BJ (cell line): ENCODE results near the gene RPL31. TPM values are rescaled to one million over a fixed set of nuclear protein-coding genes. Genes with fewer than 3 reads are reported as not detected.

Source experiments
- CTCF ChIA-PET: fragments of 350-600 bp; formaldehyde crosslinking; extraction: SDS; loops from one replicate; lab custom pipeline; 2021; ENCODE audit warnings: antibody characterized with exemption, inconsistent platforms; lab: Yijun Ruan, JAX
- POLR2A ChIA-PET: fragments of 300-600 bp; sonication (Branson Sonifier 250); formaldehyde crosslinking; extraction: SDS; loops from one replicate; lab custom pipeline; 2021; ENCODE audit warnings: antibody characterized with exemption; lab: Charles Lee
- DNase-seq: peaks from one replicate; pipeline ENCODE4 v3.0.0-alpha.2; 2011; ENCODE audit warnings: low read depth
- H3K27me3 ChIP-seq: 2 replicates; pipeline ENCODE4 v1.6.0; 2011; ENCODE audit warnings: low read length; ENCODE audit not compliant: control insufficient read depth, insufficient read depth
- H3K36me3 ChIP-seq: 2 replicates; pipeline ENCODE4 v1.5.1; 2011; ENCODE audit warnings: low read length; ENCODE audit not compliant: control insufficient read depth, insufficient read depth
- H3K4me3 ChIP-seq: 2 replicates; pipeline ENCODE4 v1.5.1; 2011; ENCODE audit warnings: low read depth, mild to moderate bottlenecking, control low read depth, low read length
- polyA plus RNA-seq: library from polyadenylated mRNA; depleted of rRNA; stranded (reverse); fragments of >200 nt; gene quantifications from 2 replicates; pipeline ENCODE4 v1.2.3, GENCODE V29; 2011
- TF ChIP-seq, protein P1 (sequence below): IDR thresholded peaks from 2 replicates; pipeline ENCODE4 v1.5.1; 2011; ENCODE audit warnings: low read depth, mild to moderate bottlenecking, control low read depth, inconsistent platforms, low read length, moderate library complexity; ENCODE audit not compliant: insufficient read depth

RPL31 gene
- polyA plus RNA-seq, 1 experiment: 1,622 TPM

DNA sequence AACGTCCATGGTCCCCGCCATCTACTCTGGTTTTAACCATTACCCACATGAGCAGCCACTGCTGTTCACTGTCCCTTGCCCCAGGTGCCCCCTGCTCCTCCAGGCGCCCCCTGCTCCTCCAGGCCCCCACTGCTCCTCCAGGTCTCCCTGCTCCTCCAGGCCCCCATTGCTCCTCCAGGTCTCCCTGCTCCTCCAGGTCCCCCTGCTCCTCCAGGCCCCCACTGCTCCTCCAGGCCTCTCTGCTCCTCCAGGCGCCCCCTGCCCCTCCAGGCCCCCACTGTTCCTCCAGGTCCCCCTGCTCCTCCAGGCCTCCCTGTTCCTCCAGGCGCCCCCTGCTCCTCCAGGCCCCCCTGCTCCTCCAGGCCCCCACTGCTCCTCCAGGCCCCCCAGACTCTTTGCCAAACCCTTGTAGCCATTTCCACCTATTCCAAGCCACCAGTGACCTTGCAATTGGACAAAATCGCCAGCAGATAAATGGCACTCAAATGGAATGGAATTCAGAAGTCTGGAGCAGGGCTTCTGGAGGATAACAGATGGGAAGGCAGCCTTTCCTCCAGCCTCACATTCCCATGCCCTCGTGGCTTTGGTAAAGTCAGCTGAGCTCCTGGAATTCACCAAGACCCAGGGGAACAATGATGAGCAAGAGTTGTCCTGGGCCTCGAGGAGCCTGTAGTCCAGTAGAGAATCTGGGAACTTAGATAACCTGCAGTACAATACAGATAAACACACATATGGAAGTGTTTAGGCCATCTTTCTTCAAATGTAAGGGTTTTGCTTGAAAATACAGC, 13.3 kb upstream of the RPL31 start:
- TF ChIP-seq, protein P1, sequence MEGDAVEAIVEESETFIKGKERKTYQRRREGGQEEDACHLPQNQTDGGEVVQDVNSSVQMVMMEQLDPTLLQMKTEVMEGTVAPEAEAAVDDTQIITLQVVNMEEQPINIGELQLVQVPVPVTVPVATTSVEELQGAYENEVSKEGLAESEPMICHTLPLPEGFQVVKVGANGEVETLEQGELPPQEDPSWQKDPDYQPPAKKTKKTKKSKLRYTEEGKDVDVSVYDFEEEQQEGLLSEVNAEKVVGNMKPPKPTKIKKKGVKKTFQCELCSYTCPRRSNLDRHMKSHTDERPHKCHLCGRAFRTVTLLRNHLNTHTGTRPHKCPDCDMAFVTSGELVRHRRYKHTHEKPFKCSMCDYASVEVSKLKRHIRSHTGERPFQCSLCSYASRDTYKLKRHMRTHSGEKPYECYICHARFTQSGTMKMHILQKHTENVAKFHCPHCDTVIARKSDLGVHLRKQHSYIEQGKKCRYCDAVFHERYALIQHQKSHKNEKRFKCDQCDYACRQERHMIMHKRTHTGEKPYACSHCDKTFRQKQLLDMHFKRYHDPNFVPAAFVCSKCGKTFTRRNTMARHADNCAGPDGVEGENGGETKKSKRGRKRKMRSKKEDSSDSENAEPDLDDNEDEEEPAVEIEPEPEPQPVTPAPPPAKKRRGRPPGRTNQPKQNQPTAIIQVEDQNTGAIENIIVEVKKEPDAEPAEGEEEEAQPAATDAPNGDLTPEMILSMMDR: no peak
- ChIA-PET CTCF (interaction anchor here (0.8 to 7.5 kb wide), 6 partner anchors 9 to 382 kb away, joined by 3 to 96 read pairs (median 3); no protein-coding TSS in a partner anchor), POLR2A (no interaction called here)
- no peak for DNase-seq
- H3K4me3 ChIP-seq: no peak overlapping the region
- peaks cover 9% of the 10 kb centered on the region; the same call in 1 of the 2 replicates for H3K36me3 ChIP-seq
- H3K27me3 ChIP-seq: no peaks in the 10 kb centered on the region

DNA sequence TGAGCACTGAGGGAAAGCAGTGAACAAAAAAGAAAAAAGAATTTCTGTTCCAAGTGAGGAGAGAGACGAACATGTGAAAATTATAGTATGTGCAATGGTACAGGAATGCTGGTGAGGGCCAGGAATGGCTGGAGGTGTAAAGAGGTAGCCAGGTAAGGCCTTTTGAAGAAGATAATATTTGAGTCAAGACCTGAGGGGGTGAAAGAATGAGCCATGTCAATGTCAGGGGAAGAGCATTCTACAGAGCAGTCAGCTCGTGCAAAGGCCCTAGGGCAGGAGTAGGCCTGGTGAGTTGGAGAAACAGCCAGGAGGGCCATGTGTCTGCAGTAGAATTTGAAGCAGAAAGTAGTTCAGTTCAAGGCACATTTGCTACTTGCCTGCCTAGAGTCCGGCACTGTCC, 12.4 kb upstream of the RPL31 start:
- no peak for DNase-seq
- ChIA-PET CTCF (interaction anchor here (1.2 to 7.5 kb wide), 5 partner anchors 12 to 379 kb away, joined by 3 to 96 read pairs (median 4); partner anchors contain the start of gene RPL31), POLR2A (no interaction called here)
- TF ChIP-seq, protein P1: no peak
- Histone ChIP-seq H3K36me3 (peaks cover 11% of the 10 kb centered on the region), H3K4me3 (no peak overlapping the region), H3K27me3 (no peaks in the 10 kb centered on the region)

DNA sequence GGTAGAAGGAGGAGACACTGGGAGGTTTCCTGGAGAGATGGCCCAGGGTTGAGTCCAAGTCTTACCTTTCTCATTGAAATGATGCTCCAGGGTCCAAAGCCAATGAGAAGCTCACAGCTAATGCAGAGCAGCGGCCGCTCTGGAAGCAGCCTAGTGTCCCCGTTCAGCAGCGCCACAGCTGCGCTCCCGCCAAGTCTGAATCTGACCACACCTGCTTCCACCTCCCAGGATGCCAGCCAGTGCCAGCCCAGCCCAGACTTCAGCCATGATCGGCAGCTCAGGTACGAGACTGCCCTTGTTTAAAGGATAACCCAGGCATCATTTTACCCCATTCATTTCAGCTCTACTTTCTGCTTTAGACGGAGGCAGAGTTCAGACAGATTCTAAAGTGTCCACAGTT, 11.9 kb upstream of the RPL31 start:
- TF ChIP-seq, protein P1: no peak
- H3K36me3 ChIP-seq: peaks cover 9% of the 10 kb centered on the region
- no peaks in the 10 kb centered on the region for H3K27me3 ChIP-seq
- DNase-seq: no peak
- CTCF ChIA-PET: interaction anchor here (1.2 to 7.5 kb wide), 4 partner anchors 11 to 380 kb away, joined by 3 to 96 read pairs (median 4); partner anchors contain the start of gene RPL31
- POLR2A ChIA-PET: no interaction called here
- H3K4me3 ChIP-seq: no peak overlapping the region

DNA sequence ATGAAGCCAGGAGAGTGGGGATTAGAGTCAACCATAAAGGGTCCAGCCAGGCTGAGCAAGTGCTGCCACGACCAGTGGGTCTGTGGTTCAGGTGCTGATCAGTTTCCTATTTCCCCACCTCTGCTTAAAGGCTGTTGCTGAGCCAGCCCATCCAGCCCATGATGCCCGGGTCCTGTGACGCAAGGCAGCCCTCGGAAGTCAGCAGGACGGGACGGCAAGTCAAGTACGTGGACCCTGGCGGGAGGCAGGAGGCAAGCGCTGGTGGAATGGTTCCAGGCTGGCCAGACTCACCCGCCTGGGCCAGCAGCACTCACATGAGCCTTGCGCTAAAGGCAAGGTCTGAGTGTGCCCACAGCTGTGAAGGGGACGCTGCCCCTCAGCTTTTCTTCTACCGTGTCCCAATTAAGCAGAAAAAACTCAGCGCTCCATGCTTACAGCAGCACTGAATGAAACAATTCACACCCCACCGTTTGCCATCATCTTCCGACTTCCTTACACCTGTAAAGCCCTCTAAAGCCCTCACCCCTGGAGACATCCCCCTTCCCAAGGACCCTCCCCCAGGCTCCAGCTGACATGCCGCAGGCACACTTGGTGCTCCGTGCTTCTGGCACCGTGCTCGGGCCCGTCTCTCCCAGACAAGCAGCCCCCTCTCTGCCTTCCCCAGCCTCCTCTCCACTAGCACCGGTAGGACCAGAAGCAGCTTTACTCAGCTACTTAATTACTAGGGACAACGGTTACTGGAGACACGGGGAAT, 11.3 kb upstream of the RPL31 start:
- no peak for DNase-seq
- TF ChIP-seq, protein P1: no peak
- H3K27me3 ChIP-seq: no peaks in the 10 kb centered on the region
- peaks cover 12% of the 10 kb centered on the region for H3K36me3 ChIP-seq
- no peak overlapping the region for H3K4me3 ChIP-seq
- CTCF ChIA-PET: interaction anchor here (0.8 to 7.5 kb wide), 5 partner anchors 11 to 380 kb away, joined by 3 to 96 read pairs (median 4); partner anchors contain the start of gene RPL31
- POLR2A ChIA-PET: no interaction called here

DNA sequence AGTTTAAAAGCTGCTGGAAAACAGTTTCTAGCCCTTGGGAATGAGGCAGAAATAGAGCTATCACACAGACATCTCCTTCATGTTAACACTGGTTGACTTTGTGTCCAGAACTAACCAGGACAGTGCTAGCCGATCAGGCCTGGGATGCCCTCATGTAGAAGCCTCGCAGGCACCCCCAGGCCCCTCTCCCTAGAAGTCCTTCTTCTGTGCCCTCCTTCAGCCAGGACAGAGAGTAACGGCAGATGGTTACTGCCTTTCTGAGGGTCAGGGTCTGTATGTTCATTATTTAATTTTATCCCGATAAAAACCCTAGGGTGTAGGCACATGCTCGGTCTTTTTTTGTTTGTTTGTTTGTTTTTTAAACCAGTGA, 10.7 kb upstream of the RPL31 start:
- TF ChIP-seq, protein P1: no peak
- DNase-seq: no peak
- Histone ChIP-seq H3K36me3 (peaks cover 11% of the 10 kb centered on the region), H3K27me3 (no peaks in the 10 kb centered on the region), H3K4me3 (no peak overlapping the region)
- POLR2A ChIA-PET: no interaction called here
- CTCF ChIA-PET: interaction anchor here (0.8 to 7.5 kb wide), 3 partner anchors 249 to 268 kb away, joined by 3 to 96 read pairs (median 3); no protein-coding TSS in a partner anchor
